Fibroblast of the aortic adventitia (primary cell): Measurements from ENCODE around the gene THRA. TPM values are rescaled to one million over a fixed set of nuclear protein-coding genes. Genes with fewer than 3 reads are reported as not detected.

ENCODE experiments used
- DNase-seq: peaks from one replicate; pipeline ENCODE4 v3.0.0-alpha.2; 2010; ENCODE audit warnings: low read depth
- H3K4me3 ChIP-seq: 2 replicates; pipeline ENCODE4 v1.5.1; 2011; ENCODE audit warnings: low read depth, mild to moderate bottlenecking, control low read depth, low read length, moderate library complexity
- total RNA-seq: library from RNA; depleted of rRNA; stranded (reverse); fragments of >200 nt; gene quantifications from 2 replicates; pipeline ENCODE4 v1.2.3, GENCODE V29; 2012; ENCODE audit warnings: low replicate concordance
- TF ChIP-seq, protein P1 (sequence below): IDR thresholded peaks from 2 replicates; pipeline ENCODE4 v1.5.1; 2011; ENCODE audit warnings: mild to moderate bottlenecking, low read length, control low read depth, inconsistent platforms; ENCODE audit not compliant: insufficient read depth

The THRA gene
- total RNA-seq, 1 donor = 23.0 TPM

DNA sequence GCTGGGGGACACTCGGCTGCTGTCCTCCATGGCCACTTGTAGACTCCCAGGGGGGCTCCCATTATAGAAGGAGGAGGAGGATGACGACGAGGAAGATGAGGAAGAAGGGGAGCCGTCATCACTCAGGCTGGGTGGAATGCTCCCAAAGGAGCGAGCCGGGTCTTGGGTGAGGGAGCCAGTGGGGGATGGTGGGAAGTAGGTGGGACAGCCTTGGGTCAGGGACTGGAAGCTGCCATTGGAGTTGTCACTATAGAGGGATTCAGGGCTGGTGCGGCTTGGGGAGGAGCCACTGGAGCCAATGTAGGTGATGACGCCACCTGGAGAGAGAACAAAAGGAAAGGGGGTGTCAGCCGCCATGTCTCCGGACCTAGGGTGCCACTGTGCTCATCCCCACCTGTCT is 34.3 kb downstream of the THRA start:
- H3K4me3 ChIP-seq = peak overlapping the region; percentile 69
- TF ChIP-seq, protein P1, sequence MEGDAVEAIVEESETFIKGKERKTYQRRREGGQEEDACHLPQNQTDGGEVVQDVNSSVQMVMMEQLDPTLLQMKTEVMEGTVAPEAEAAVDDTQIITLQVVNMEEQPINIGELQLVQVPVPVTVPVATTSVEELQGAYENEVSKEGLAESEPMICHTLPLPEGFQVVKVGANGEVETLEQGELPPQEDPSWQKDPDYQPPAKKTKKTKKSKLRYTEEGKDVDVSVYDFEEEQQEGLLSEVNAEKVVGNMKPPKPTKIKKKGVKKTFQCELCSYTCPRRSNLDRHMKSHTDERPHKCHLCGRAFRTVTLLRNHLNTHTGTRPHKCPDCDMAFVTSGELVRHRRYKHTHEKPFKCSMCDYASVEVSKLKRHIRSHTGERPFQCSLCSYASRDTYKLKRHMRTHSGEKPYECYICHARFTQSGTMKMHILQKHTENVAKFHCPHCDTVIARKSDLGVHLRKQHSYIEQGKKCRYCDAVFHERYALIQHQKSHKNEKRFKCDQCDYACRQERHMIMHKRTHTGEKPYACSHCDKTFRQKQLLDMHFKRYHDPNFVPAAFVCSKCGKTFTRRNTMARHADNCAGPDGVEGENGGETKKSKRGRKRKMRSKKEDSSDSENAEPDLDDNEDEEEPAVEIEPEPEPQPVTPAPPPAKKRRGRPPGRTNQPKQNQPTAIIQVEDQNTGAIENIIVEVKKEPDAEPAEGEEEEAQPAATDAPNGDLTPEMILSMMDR = no peak
- no peak for DNase-seq

DNA sequence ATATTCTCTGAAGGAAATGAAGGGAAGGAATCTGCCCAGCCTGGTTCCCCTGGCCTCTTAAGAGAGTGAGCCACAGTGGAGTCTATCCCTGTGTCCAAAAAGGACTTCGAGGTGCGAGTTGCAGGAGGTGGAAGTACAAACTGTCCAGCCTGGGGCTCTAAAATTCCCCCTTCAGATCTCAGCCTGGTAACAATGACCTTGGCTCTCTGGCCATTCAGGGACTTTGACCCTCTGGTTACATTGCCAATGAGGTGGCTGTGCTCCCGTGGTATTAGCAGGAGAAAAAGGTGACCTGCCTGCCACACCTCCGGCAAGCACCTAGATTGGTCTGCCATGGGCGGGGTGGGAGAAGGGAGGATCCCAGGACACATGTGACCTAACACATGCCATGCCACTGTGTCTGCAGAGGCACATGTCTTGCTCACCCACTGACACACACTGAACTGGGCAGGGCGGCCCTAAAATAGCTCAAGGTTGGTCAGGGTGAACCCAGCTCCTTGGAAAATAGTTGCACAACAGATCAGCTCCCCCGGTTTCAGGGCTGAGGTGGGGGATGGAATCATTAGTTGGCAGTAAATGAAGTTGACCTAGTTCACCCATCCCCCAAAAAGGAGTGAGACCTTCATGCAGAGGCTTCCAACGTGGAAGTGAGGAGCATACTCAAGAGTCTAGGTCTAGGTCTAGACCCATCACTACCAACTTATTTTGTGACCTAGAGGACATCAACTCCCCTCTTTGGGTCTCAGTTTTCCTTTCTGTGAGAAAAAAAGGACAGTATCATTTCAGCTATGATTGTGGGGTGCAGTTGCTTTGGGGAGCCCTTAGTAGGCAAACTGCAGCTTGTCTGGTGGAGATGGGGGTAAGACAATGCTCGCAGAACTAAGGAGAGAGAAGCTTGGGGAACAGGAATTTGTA is 35.4 kb downstream of the THRA start:
- TF ChIP-seq, protein P1 = no peak
- DNase-seq = peak; percentile 58
- peak overlapping the region; percentile 69 for H3K4me3 ChIP-seq

DNA sequence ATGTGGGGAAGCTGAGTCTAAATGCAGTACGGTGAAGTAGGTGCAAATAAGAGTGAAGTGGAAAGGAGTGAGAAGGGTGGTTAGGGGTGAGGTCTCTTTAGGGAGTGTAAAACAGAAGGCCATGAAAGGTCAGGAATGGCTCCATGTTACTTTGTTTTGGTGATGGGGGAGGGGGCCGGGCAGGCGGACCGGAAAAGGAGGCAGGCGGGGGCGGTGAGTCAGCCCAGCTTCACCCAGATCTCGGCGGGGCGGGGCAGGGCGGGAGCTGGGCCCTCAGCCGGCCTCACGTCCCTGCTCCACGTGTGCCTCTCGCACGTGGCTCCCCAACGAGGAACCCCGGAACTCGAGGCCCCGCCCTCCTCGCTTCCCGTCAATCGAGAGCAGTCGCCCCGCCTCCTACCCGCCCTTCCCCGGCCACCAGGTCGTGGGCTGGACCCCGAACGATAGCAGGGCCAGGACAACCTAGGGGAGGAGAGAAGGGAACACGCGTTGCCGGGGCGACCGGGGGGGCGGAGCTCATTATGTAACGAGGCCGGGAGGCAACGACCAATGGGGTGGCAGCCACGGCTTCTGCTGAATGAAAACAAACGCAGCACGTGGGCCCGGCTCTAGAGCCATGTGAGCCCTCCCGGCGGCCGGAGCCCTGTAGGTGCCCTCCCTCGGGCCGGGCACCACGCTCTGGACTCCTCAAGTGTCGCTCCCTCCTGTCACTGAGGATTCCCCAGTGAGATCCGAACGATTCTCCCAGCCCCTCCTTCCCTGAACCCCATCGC is 36.3 kb downstream of the THRA start:
- peak; percentile 99 for DNase-seq
- TF ChIP-seq, protein P1 = no peak
- peak overlapping the region; percentile 100 for H3K4me3 ChIP-seq

DNA sequence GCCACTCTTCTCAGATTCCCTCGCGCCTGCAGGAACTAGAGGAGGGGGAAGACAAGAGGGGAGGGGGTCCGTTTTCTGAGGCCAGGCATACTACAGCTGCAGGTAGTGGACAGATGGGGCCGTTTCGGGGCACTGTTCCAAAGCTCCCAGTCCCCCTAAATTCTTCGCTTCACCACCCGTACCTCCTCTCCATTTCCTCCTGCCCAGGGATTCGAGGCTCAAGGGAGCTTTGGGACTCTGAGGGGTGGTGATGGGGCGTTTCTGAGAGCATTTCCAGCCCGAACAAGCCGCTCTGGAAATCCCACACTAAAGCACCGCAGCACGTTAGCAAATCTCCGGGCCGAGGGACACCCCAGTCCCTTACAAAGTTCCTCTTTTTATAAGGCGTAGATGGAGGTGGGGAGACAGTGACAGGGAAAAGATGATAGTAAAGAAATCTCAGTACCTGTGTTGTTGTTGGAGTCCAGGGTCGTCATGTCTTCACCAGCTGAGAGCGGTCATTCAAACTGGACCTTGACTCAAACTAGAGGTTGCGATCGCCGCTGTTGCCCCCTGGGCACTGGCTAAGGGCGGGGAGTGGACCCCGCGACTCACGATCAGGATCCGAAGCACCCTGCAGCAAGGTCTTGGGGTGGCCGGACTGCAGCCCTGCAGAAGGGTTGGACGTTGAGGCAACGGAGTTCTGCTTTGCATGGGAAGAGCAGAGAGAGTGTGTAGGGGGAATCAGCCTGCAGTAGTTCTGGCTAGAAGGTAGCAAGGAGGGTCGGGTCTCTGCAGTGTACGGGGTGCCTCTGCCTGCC is 37.1 kb downstream of the THRA start:
- DNase-seq = no peak
- TF ChIP-seq, protein P1 = no peak
- H3K4me3 ChIP-seq = peak overlapping the region; percentile 100

DNA sequence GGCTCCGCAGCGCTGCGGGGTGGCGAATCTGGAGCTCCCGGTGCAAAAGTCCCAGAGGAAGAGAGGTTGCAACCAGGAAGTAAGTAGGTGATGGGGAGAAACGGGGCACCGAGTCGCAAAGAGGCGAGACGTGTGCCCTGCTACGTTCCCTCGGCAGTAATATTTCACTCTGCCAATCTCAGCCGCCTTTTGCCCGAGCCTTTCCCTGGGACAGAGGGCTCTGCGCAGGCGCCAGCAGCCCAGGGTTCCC is 37.6 kb downstream of the THRA start, which contains the start of gene NR1D1:
Gene NR1D1, minus strand, starts transcription at position 171 of the 250 bp plus-strand sequence. CDS start 495 bp downstream, outside the sequence.
- peak within 1 kb of the TSS; percentile 100 for H3K4me3 ChIP-seq
- TF ChIP-seq, protein P1 = no peak
- no peak for DNase-seq

DNA sequence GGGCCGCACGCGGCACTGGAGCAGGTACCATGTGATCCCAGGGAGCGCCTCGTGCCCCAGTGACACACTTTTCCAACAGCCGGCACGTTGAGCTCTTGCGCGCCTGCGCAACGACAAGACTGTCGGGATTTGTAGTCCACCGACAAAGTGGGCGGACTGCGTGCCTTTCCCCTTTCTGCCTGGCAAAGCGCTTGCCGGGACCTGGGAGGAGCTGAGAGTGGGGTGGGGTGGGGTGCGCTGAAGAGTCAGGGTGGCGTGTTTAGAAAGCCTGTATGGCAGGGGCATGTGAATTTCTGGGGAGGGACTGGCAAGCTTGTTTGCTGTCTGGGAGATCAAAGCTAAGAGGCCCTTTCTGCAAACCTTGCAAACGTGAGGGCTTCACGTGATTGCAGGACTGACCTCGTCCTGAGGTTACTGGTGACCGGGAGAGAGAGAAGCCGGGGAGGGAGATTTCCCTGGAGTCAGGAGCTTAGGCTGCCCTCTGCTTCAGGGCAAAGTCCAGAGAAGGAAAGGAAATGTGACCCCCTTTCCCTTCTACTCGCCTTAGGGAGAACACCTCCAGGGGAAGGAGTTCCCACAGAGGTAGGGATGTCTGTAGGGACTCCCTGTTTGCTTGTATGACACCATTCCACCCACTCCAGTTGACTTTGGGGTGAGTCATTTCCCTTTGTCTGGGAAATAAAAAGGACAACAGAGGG is 38.1 kb downstream of the THRA start:
- TF ChIP-seq, protein P1 = no peak
- peak overlapping the region; percentile 100 for H3K4me3 ChIP-seq
- DNase-seq = peak; percentile 99
